H1 (cell line): ENCODE measurements around the gene TOP3A. TPM values are rescaled to one million over a fixed set of nuclear protein-coding genes. Genes with fewer than 3 reads are reported as not detected.

Experiments
- ASH2L ChIP-seq: fragments of 200-600, 300-600 bp; sonication (generic); IDR thresholded peaks from one replicate; pipeline ENCODE4 v1.7.1; 2017; ENCODE audit warnings: low read length
- CEBPB ChIP-seq: IDR thresholded peaks from 2 replicates; pipeline ENCODE4 v1.6.1; 2012; ENCODE audit warnings: low read depth, low read length
- CREB1 ChIP-seq: IDR thresholded peaks from 2 replicates; pipeline ENCODE4 v1.6.1; 2012; ENCODE audit warnings: inconsistent platforms
- CTCF ChIP-seq, 3 experiments: IDR thresholded peaks; 1 replicate in 2 of 3; 2 replicates in 1 of 3; pipeline versions ENCODE4 v1.5.1 to v1.6.1; 2011; ENCODE audit warnings: low read length in 3 of 3, mild to moderate bottlenecking in 3 of 3, inconsistent platforms in 2 of 3, low read depth in 1 of 3, moderate library complexity in 1 of 3; ENCODE audit not compliant: insufficient read depth in 1 of 3; ENCODE audit errors: control extremely low read depth in 1 of 3
- GTF2F1 ChIP-seq: IDR thresholded peaks from 2 replicates; pipeline ENCODE4 v1.6.1; 2012; ENCODE audit warnings: low read depth, low read length, improper control_type of control experiment, borderline replicate concordance
- MAFK ChIP-seq: IDR thresholded peaks from 2 replicates; pipeline ENCODE4 v1.6.1; 2012; ENCODE audit warnings: low read depth, mild to moderate bottlenecking, improper control_type of control experiment, low read length
- MAX ChIP-seq: IDR thresholded peaks from 2 replicates; pipeline ENCODE4 v1.6.1; 2012; ENCODE audit warnings: inconsistent platforms
- PHF8 ChIP-seq: fragments of 200-600 bp; sonication (generic); conservative IDR thresholded peaks from 2 replicates; pipeline ENCODE4 v1.7.1; 2012; ENCODE audit warnings: low read depth, mild to moderate bottlenecking, inconsistent platforms, low read length, moderate library complexity
- RXRA ChIP-seq: IDR thresholded peaks from 2 replicates; pipeline ENCODE4 v1.6.1; 2011; ENCODE audit warnings: low read depth, mild to moderate bottlenecking, low read length, moderate library complexity; ENCODE audit not compliant: insufficient read depth
- SAP30 ChIP-seq: fragments of 300-600 bp; sonication (generic); IDR thresholded peaks from 2 replicates; pipeline ENCODE4 v1.7.1; 2012; ENCODE audit warnings: low read length, moderate library complexity, mild to moderate bottlenecking, inconsistent platforms; ENCODE audit not compliant: insufficient read depth, insufficient replicate concordance
- SP2 ChIP-seq: IDR thresholded peaks from 2 replicates; pipeline ENCODE4 v1.6.1; 2012; ENCODE audit warnings: mild to moderate bottlenecking, low read length, inconsistent platforms
- polyA plus RNA-seq, 7 experiments: library from polyadenylated mRNA; depleted of rRNA in 3 of 7; stranded (reverse) in 5 of 7; unstranded in 2 of 7; fragments of >200 nt in 5 of 7; fragments of 200-250 nt in 2 of 7; gene quantifications; 1 replicate in 5 of 7; 2 replicates in 1 of 7; 4 replicates in 1 of 7; pipeline versions ENCODE4 v1.2.1 to v1.2.3, GENCODE V29; 2011 to 2013; ENCODE audit warnings: missing spikeins in 2 of 7, mixed read lengths in 2 of 7
- total RNA-seq: library from RNA; stranded (reverse); fragmentation: NEBNext Ultra II Directional; extraction: Animal tissue kit (Norgen Biotek cat#: 25700); gene quantifications from 2 replicates; pipeline ENCODE4 v1.2.1, GENCODE V29; 2021

Gene TOP3A
- total and polyA plus RNA-seq, 2 of the 8 experiments (the other 6 are each of a cell fraction or from before 2014, with no cell fraction given) = 23.4 to 54.3 TPM

GRCh38 chr17:18258356-18259038, 56.3 kb downstream of the TOP3A start, which contains the start of gene FLII (continued):
- TF ChIP-seq MAFK (no peak), CEBPB (no peak), CREB1 (0 out of 2 replicates have a peak, but pooled peaks have one; percentile 17), CTCF (IDR thresholded peaks at IDR 0.05; ENCODE audit: control extremely low read depth in 1 of 3, insufficient read depth in 1 of 3, low read depth in 1 of 3, low read length in 3 of 3) (0 out of 4 replicates have a peak, but pooled peaks of 1 of the 3 experiments have one; percentile 3), RXRA (no peak), PHF8 (peak; percentile 73), GTF2F1 (no peak), MAX (peak; percentile 10; the same call in 1 of the 2 replicates), SP2 (no peak), SAP30 (no peak), ASH2L (peak; percentile 63)
